ENCODE data around the gene DGKI.

The DGKI gene

GRCh38 chr7:137519181-137519691, 327.5 kb downstream of the DGKI start:
- DNase-seq, result no peak

- DNase-seq, result no peak
These were observed 333.7 kb downstream of the DGKI start for GRCh38 chr7:137513091-137513490.

DNA sequence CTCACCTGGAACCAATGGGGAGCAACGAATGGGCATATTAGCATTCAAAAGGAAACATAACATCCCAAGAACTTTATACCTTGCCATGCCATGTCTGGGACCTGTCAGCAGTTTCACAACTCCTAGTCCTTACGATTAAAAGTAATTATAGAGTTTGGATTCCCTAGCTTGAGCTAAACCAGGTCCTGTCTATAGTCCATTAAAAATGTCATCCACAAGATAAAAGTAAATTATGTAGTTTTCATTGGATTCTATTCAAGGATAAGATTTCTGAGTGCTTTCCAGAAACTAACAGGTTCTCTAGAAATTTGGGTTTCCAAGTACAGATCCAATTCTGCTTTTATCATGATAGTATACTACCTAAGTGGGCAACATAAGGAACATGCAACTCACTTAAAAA, 339.7 kb downstream of the DGKI start:
- no peak for DNase-seq

DNA sequence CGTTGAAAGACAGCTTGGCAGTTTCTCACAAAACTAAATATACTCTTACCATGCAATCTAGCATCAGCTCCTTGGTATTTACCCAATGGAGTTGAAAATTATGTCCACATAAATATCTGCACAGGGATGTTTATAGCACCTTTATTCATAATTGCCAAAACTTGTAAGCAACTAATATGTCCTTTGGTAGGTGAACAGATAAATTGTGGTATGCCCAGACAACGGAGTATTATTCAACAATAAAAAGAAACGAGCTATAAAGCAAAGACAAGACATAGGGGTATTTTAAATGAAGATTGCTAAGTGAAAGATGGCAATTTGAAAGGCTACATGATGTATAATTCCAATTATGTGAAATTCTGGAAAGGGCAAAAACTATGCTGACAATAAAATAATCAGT, 340.7 kb downstream of the DGKI start:
- DNase-seq, result no peak

GRCh38 chr7:137501562-137501961, 345.2 kb downstream of the DGKI start:
- no peak for DNase-seq

DNA sequence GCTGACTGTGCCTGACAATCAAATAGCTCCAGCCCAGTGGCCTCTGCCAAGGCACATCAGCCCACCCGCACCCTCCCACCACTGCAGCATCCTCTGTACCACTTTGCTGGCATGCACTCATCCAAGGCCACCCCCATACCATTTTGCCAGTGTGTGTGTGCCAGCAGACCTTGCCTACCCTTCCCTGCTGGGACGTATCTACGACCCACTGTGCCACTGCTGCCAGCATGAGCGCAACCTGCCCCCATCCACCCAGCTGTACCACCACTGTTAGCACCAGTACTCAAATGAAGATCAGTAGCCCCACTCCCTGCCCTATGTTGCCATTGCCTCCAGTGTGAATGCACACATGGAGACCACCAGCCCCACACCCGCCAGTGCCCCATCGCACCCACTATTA, 353.9 kb downstream of the DGKI start:
- no peak for DNase-seq

- no peak for DNase-seq
These were observed 356.9 kb downstream of the DGKI start for GRCh38 chr7:137489880-137490279.

DNA sequence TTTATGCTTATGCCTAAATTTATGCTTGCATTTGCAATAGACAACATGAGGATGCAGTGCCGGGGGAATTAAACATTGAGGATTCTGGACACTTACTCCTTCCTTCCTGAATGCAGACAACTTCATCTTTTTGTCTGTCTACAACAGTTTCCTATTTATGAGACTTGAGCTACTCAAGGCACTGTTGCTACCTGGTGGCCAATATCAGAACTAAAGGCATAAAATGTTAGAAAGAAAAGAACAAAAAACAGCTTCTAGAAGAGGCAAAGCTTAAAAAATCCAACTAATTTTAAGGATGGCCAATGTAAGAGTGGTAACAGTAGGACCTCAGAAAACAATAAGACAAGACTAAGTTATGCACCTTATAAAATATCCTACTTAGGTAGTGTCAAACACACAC, 358.7 kb downstream of the DGKI start:
- DNase-seq, result no peak

DNA sequence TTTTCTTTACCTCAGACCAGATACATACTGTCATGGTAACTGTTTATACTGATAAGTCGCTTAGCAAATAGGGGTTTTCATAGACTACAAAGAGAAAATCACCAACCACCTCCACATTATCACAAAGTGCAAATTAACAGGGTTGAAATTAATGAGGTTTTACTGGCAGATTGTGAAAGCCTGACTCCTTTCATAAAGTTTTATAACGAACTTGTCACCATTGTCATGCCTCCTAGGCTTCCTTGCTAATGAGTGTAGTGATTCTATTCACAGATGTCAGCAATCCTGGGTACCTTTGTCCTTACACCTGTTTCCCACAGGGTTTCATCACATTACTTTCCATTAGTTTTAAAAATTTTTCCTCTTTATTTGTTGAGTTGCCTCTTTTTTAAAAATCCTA, 361.0 kb downstream of the DGKI start:
- DNase-seq, result no peak

DNA sequence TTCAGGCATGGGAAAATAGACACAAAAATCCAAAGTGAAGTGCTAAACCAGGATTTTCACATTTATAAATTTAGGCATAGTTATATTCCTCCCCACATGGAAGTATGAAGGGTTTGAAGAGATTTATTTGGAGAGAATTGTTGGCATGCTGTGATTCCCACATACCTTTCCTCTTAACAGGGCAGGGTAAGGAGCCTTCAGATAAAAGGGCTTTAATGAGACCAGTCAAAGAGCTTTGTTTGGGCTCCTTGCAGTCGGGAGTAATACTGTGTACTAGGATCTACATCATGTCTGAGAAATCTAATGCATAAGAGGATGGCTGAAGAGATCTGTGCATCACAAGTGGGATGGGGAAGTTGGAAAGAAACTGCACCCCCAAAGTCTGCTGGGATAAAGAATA, 362.4 kb downstream of the DGKI start:
- DNase-seq, result no peak

DNA sequence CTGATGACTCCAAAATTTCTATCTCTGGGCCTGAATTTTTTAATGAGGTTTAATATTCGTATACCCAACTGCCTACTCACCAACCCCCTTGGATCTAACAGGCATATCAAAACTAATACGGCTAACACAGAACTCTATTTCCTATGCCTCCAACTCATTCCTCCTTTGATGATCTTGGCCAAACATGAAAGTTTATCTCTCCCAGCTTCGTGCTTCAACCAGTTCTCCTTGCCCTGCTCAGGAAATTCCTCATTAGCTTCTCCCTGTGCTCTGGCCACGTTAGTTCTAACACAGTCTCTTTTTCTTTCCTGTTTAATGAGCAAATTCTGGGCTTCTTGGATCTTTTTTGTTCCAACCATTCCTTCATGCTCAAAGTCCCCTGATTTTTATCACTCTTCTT, 364.3 kb downstream of the DGKI start:
- no peak for DNase-seq

DNA sequence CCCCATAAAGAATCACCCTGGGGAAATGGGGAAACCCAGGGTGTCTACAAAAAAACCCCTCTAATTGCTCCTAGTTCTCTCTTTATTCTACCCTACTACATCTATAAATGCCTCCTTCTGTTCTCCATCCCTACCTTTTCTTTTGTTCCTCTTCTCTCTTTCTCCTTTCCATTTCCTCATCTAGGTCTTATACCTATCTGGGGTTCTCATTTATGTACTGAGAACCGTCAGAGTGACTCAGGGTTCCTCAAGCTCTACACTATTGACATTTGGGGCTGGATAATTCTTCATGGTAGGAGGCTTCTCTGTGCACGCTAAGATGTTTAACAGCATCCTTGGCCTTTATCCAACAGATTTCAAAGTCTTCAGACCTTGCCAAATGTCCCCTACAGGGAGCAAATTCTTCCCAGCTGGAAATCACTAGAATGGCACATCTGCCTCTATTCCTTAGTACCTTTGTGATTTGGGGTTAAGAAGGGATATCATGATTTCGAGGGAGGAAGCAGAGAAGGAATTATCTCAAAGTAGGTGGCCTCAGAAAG, 365.9 kb downstream of the DGKI start:
- DNase-seq, result no peak

DNA sequence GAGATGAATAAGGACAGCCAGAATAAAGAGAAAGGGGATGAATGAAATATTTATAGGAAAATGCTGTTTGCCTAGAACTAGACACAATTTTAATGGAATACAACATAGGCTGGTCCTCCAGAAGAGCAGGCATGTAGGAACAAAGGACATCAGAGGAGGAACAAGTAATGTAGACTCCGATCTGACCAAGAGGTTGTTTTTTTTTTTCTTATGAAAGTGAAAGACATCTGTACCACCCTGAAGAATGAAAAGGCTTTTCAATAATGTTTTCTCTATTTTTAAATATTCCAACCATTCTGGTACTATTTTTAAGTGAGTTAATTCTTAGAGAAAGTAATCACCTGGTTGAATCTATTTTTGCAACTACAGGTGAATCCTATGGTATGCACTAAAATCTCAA, 366.4 kb downstream of the DGKI start:
- no peak for DNase-seq

DNA sequence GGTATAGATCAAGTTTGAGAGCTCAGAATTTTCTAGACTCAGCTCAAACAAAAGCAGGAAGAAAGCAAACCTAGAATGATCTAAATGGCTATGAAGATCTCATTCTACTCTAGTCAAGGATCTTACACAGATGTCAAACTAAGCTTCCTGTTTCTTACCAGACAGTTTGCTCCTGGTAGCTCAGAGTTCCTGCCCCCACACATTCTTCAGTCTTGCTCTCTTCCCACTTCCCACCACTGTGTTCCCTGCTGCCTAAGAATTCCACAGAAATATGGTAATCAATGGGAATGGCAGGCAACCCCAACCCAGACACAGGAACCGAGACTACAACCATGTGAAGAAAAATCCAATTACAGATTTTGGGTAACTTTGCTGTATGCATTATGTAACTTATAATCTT, 369.8 kb downstream of the DGKI start:
- no peak for DNase-seq

GRCh38 chr7:137475966-137476365, 370.8 kb downstream of the DGKI start:
- no peak for DNase-seq

GRCh38 chr7:137474540-137475026, 372.2 kb downstream of the DGKI start:
- DNase-seq, result no peak

DNA sequence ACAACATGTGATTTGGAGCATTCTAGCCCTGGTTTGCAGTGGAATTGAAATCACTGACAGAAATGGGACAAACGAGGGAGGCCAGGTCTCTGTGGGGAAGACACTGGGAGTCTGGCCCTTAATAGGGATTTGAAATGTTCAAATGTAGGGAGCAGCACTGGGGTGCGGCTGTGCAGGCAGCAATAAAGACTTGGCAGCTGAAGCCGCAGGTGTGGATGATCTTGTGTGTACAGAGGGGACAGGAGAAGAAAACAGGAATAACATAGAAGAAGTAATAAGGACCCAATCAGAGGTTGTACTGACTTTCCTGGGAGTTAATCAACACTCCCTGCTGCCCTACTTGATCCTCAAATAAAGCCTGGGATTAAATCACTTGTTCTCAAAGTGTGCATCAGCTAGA, 375.6 kb downstream of the DGKI start:
- DNase-seq, result no peak

DNA sequence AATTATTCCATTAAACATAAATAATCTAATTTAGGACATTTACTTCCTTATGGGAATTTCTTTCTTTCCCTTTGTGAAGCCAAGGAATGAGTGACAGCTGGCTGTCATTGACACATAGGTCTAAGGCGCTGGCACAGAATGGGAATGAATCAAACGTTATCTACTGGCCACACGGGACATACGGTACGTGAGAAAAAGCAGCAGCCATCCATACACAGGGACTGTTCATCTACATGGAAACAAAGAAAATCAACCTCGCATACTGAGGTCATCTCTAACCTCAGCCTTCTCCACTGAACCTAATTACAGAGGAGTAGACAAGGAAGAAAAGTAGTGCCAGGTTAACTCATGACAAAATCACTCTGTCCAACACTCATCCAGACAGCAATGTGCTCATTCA, 376.9 kb downstream of the DGKI start:
- DNase-seq, result no peak

DNA sequence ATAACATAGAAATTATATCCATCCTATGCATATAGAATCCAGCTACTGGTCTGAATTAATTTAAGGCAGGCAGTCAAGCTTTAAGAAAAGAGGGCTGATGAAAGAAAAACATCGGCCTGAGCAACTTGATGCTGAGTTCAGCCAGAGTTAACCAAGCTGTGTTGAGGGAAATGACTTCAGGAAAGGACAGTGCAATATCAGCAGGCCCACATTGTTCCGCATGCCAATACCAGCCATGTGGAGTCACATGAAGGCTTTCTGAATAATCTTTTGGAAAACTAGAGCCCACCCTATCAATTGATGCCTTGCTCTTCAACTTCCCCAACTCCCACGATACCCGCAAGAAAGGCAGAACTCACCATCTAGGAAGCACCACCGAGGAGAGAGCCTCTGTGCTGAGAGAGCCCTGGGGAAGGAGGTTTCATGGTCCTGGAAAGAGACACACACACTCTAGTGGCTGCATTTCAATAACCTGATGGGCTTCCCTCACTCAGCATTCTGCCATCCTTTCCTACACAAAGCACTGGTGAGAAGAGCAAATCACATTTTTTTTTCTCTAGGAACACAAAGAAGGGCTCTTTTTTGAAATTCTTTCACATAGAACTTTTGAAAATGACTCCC, 377.5 kb downstream of the DGKI start:
- DNase-seq, result no peak

DNA sequence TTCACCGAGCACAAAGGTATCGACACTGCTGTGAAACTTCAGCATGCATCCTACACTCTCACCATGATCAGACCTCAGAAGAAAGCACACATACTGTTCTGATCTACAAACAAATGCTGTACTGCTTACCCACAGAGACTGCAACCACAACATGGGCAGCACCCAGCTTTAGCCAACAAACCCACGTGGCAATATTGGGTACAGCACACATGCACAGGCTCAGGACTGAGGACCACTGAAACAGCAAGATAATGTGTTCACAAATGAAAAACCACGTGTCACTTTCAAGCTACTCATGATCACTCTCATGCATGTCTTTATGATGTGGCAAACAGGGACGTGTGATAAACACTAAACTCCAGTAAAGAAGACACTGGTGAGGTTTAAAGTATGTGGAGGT, 383.9 kb downstream of the DGKI start:
- no peak for DNase-seq

GRCh38 chr7:137462074-137462715, 384.6 kb downstream of the DGKI start:
- no peak for DNase-seq

GRCh38 chr7:137458399-137458798, 388.4 kb downstream of the DGKI start:
- no peak for DNase-seq

GRCh38 chr7:137454767-137455166, 392.0 kb downstream of the DGKI start:
- DNase-seq, result peak; percentile 29

- DNase-seq, result no peak
These were observed 392.5 kb downstream of the DGKI start for GRCh38 chr7:137454246-137454724.
